ENCODE results near the gene PLXNC1.

The PLXNC1 gene

DNA sequence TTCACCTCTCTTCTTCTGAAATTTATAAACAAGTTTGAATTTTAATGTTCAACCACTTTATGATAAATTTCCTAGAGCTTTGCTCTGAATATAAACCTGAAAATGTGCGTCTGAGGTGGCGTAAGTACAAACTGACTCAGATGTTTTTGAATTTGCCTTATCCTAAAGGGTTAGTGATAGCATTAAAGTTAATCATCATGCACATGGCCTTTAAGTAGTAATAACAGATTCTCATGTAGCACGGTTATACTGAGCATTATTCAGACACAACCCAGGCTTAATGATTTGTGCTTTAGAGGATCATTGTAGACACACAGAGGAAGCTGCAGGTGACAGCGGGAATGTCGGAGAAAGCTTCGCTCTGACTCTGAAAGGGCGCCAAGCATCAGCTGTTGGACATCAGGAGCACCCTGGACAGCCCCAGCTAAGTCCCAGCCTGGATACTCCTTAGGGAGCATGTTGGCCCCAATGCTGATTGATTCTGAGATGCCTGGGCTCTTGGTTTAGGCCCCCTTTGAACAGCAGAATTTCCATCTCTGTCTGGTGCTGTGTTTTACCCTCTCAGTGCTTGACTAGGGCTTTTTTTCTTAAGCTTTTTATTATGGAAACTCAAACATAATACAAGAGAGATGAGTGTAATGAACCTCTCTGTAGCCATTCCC, 91.1 kb downstream of the PLXNC1 start:
- TF ChIP-seq TARDBP (IDR thresholded peaks at IDR 0.05): no peak
- no peak for TF ChIP-seq LEF1 (IDR thresholded peaks at IDR 0.05; ENCODE audit: borderline replicate concordance)
- no peak for TF ChIP-seq FOXK2 (IDR thresholded peaks at IDR 0.05)
- no peak for TF ChIP-seq FOXA1 (IDR thresholded peaks at IDR 0.05)
- TF ChIP-seq NFRKB (IDR thresholded peaks at IDR 0.05): no peak
- TF ChIP-seq SUZ12 (IDR thresholded peaks at IDR 0.05): no peak
- no peak for TF ChIP-seq BHLHE40 (IDR thresholded peaks at IDR 0.05; ENCODE audit: borderline replicate concordance)
- TF ChIP-seq FOXM1 (IDR thresholded peaks at IDR 0.05; ENCODE audit: borderline replicate concordance): no peak
- no peak for TF ChIP-seq ARNT (IDR thresholded peaks at IDR 0.05)
- TF ChIP-seq ELF4 (IDR thresholded peaks at IDR 0.05): no peak
- no peak for TF ChIP-seq L3MBTL2 (conservative IDR thresholded peaks at IDR 0.05)
- TF ChIP-seq ZNF384 (IDR thresholded peaks at IDR 0.05): no peak
- TF ChIP-seq CTBP1 (IDR thresholded peaks at IDR 0.05; ENCODE audit: borderline replicate concordance): no peak
- TF ChIP-seq HDGF (IDR thresholded peaks at IDR 0.05; ENCODE audit: borderline replicate concordance): no peak
- TF ChIP-seq, protein P1, sequence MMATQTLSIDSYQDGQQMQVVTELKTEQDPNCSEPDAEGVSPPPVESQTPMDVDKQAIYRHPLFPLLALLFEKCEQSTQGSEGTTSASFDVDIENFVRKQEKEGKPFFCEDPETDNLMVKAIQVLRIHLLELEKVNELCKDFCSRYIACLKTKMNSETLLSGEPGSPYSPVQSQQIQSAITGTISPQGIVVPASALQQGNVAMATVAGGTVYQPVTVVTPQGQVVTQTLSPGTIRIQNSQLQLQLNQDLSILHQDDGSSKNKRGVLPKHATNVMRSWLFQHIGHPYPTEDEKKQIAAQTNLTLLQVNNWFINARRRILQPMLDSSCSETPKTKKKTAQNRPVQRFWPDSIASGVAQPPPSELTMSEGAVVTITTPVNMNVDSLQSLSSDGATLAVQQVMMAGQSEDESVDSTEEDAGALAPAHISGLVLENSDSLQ (IDR thresholded peaks at IDR 0.05): no peak
- TF ChIP-seq SP1 (IDR thresholded peaks at IDR 0.05): no peak
- POLR2A ChIA-PET: no interaction called here
- no peak for DNase-seq (ENCODE audit: extremely low spot score)

DNA sequence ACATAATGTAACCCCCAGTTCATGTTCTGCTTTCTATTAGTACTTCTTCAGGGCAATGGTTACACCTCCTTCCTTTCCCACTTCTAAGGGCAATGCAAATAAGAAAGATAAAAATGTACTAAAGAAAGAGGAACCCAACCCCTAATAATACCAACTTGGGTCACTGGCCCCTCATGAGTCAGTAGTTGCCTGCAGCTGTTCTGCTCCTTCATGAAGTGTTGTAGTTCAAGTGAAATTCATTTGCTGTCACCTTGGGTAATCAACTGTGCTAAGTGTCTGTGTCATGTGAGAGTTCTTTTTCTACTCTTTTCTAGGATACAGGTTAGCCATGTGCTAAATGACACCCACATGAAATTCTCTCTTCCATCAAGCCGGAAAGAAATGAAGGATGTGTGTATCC, 91.8 kb downstream of the PLXNC1 start:
- CTCF ChIA-PET: no interaction called here
- TF ChIP-seq ARNT (IDR thresholded peaks at IDR 0.05) (no peak), HDGF (IDR thresholded peaks at IDR 0.05; ENCODE audit: borderline replicate concordance) (no peak), ELF4 (IDR thresholded peaks at IDR 0.05) (no peak), FOXA1 (IDR thresholded peaks at IDR 0.05) (no peak), LEF1 (IDR thresholded peaks at IDR 0.05; ENCODE audit: borderline replicate concordance) (no peak)
- POLR2A ChIA-PET: no interaction called here
- no peak for DNase-seq (ENCODE audit: extremely low spot score)

More for the DNA sequence above, 91.1 kb downstream of the PLXNC1 start:
- CTCF ChIA-PET: interaction anchor here (0.5 kb wide), 1 partner anchor 1380 kb away, joined by 7 read pairs; no protein-coding TSS in a partner anchor

DNA sequence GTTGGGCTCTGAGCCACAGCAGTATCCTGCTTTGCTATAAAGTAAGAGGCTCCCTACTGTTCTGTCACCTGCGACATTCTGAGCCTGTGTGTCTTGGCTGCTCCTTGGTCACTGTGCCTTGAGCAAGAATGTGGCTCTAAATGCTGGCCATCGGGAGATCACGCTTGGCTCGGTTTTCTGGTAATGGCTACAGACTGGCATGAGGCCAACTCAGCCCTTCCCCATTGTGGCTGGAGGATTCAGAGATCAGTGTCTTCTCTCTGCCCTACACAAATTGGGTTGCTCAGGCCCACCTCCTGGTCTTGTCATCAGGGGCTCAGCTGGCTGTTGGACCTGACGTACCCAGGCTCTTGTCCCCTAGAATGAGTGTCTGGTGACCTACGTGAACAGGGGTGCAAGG, 94.5 kb downstream of the PLXNC1 start:
- no peak for DNase-seq (ENCODE audit: extremely low spot score)
- CTCF ChIA-PET: no interaction called here
- TF ChIP-seq TARDBP (IDR thresholded peaks at IDR 0.05) (no peak), ELF4 (IDR thresholded peaks at IDR 0.05) (no peak), LEF1 (IDR thresholded peaks at IDR 0.05; ENCODE audit: borderline replicate concordance) (no peak), BHLHE40 (IDR thresholded peaks at IDR 0.05; ENCODE audit: borderline replicate concordance) (no peak), NFRKB (IDR thresholded peaks at IDR 0.05) (no peak), FOXM1 (IDR thresholded peaks at IDR 0.05; ENCODE audit: borderline replicate concordance) (no peak), FOXA1 (IDR thresholded peaks at IDR 0.05) (no peak), CTBP1 (IDR thresholded peaks at IDR 0.05; ENCODE audit: borderline replicate concordance) (no peak), ZNF384 (IDR thresholded peaks at IDR 0.05) (no peak), FOXK2 (IDR thresholded peaks at IDR 0.05) (no peak)
- TF ChIP-seq, protein P1 (IDR thresholded peaks at IDR 0.05): no peak
- POLR2A ChIA-PET: no interaction called here

GRCh38 chr12:94244165-94245133, 96.1 kb downstream of the PLXNC1 start:
- POLR2A ChIA-PET: no interaction called here
- TF ChIP-seq ARNT (IDR thresholded peaks at IDR 0.05) (no peak), ELF4 (IDR thresholded peaks at IDR 0.05) (no peak), HDGF (IDR thresholded peaks at IDR 0.05; ENCODE audit: borderline replicate concordance) (no peak), FOXM1 (IDR thresholded peaks at IDR 0.05; ENCODE audit: borderline replicate concordance) (no peak), TARDBP (IDR thresholded peaks at IDR 0.05) (no peak), SP1 (IDR thresholded peaks at IDR 0.05) (no peak), FOXK2 (IDR thresholded peaks at IDR 0.05) (no peak), LEF1 (IDR thresholded peaks at IDR 0.05; ENCODE audit: borderline replicate concordance) (no peak), L3MBTL2 (conservative IDR thresholded peaks at IDR 0.05) (no peak), NFRKB (IDR thresholded peaks at IDR 0.05) (no peak), CTBP1 (IDR thresholded peaks at IDR 0.05; ENCODE audit: borderline replicate concordance) (no peak)
- TF ChIP-seq, protein P1 (IDR thresholded peaks at IDR 0.05): no peak
- no peak for DNase-seq (ENCODE audit: extremely low spot score)
- CTCF ChIA-PET: no interaction called here

DNA sequence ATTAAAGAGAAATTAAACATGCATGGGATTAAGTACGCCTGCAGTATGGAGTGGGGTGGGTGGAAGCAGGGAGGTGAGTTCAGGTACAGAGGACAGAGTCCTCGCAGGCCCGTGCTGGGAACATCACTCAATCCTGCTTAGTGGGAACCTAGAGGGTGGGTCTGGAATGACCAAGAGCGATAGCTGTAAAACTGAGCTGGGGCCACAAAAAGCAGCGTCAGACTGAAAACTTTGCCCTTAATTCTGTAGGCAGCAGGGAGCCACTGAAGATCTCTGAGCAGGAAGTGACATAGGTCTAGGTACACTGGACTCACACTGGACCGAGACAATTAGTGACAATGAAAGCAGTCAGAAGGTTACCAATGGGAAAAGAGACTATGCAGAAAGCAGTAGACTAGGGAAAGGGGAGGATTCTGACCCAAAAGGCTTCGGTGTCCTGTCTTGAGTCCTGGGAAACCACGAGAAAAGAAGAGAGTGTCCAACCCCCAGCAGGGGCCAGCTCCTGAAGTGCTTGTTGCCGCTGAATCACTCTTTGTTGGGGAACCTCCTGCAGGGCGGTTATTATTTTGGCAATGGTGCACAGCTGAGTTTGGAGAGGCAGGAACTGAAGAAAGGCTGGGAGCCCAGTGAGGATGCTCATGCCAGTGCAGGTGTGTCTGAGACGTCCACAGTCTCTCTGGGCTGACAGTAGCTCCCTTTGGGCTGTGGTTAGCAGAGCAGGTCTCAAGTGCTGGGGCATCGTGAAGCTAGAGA, 97.4 kb downstream of the PLXNC1 start:
- ChIA-PET CTCF (no interaction called here), POLR2A (no interaction called here)
- TF ChIP-seq TARDBP (IDR thresholded peaks at IDR 0.05): no peak
- no peak for TF ChIP-seq CTBP1 (IDR thresholded peaks at IDR 0.05; ENCODE audit: borderline replicate concordance)
- no peak for TF ChIP-seq ZNF384 (IDR thresholded peaks at IDR 0.05)
- no peak for TF ChIP-seq LEF1 (IDR thresholded peaks at IDR 0.05; ENCODE audit: borderline replicate concordance)
- no peak for TF ChIP-seq SP1 (IDR thresholded peaks at IDR 0.05)
- no peak for TF ChIP-seq ELF4 (IDR thresholded peaks at IDR 0.05)
- no peak for TF ChIP-seq L3MBTL2 (conservative IDR thresholded peaks at IDR 0.05)
- TF ChIP-seq SUZ12 (IDR thresholded peaks at IDR 0.05): no peak
- TF ChIP-seq FOXA1 (IDR thresholded peaks at IDR 0.05): no peak
- no peak for TF ChIP-seq FOXK2 (IDR thresholded peaks at IDR 0.05)
- no peak for TF ChIP-seq ARNT (IDR thresholded peaks at IDR 0.05)
- no peak for TF ChIP-seq BHLHE40 (IDR thresholded peaks at IDR 0.05; ENCODE audit: borderline replicate concordance)
- TF ChIP-seq HDGF (IDR thresholded peaks at IDR 0.05; ENCODE audit: borderline replicate concordance): no peak
- DNase-seq (ENCODE audit: extremely low spot score): no peak
